BE2C (cell line): ENCODE measurements around the gene ZNF683.

Experiments used
- DNase-seq: peaks from one replicate; pipeline ENCODE4 v3.0.0-alpha.2; 2020
- H3K27me3 ChIP-seq: fragments of 250-450 bp; sonication (Bioruptor Pico); 2 replicates; pipeline ENCODE4 v1.5.1; 2020; ENCODE audit warnings: mild to moderate bottlenecking
- H3K36me3 ChIP-seq: fragments of 250-450 bp; sonication (Bioruptor Pico); 2 replicates; pipeline ENCODE4 v1.5.1; 2020; ENCODE audit warnings: mild to moderate bottlenecking
- H3K4me1 ChIP-seq: fragments of 250-450 bp; sonication (Bioruptor Pico); 2 replicates; pipeline ENCODE4 v1.5.1; 2020
- H3K4me3 ChIP-seq: 2 replicates; pipeline ENCODE4 v1.5.1; 2011; ENCODE audit warnings: low read depth, low read length
- H3K9me3 ChIP-seq: fragments of 250-450 bp; sonication (Bioruptor Pico); 2 replicates; pipeline ENCODE4 v1.5.1; 2020
- CTCF ChIP-seq: IDR thresholded peaks from 2 replicates; pipeline ENCODE4 v1.5.1; 2012; ENCODE audit warnings: mild to moderate bottlenecking, low read depth, low read length

The ZNF683 gene

GRCh38 chr1:26372039-26372438 is 511 bp downstream of the ZNF683 start:
- Histone ChIP-seq H3K4me3 (no peak overlapping the region), H3K27me3 (no peaks in the 10 kb centered on the region), H3K4me1 (no peaks in the 10 kb centered on the region), H3K36me3 (no peaks in the 10 kb centered on the region), H3K9me3 (no peaks in the 10 kb centered on the region)
- TF ChIP-seq CTCF, result no peak
- DNase-seq, result no peak

GRCh38 chr1:26370591-26371382 is 1.8 kb downstream of the ZNF683 start:
- DNase-seq, result no peak
- no peaks in the 10 kb centered on the region for H3K27me3 ChIP-seq
- H3K9me3 ChIP-seq, result no peaks in the 10 kb centered on the region
- no peak for TF ChIP-seq CTCF
- H3K4me3 ChIP-seq, result no peak overlapping the region
- H3K4me1 ChIP-seq, result no peaks in the 10 kb centered on the region
- H3K36me3 ChIP-seq, result no peaks in the 10 kb centered on the region

- no peaks in the 10 kb centered on the region for H3K9me3 ChIP-seq
- no peak for DNase-seq
- no peaks in the 10 kb centered on the region for H3K4me1 ChIP-seq
- no peaks in the 10 kb centered on the region for H3K27me3 ChIP-seq
- no peak for TF ChIP-seq CTCF
- H3K36me3 ChIP-seq, result no peaks in the 10 kb centered on the region
- no peak overlapping the region for H3K4me3 ChIP-seq
Measured at GRCh38 chr1:26368486-26368885, 4.1 kb downstream of the ZNF683 start.

DNA sequence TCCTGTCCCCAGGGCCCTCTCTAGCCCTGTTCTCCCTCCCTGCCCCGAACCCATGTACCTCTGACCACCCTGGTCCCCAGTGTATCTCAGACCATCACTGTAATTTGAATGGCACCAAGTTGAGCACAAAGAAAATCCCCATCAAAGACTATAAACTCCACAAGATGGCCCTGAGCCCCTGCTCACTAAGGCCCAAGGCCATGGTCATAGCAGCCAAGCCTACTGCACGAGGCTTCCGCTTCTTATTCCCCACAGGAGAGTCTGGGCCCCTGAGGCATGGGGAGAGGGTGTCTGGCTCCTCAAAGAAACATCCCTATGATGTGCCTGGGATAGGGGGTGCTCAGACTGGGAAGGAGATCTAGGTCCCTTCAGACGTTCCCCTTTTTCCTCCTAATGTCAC is 4.5 kb downstream of the ZNF683 start:
- no peaks in the 10 kb centered on the region for H3K36me3 ChIP-seq
- H3K9me3 ChIP-seq, result no peaks in the 10 kb centered on the region
- no peak for TF ChIP-seq CTCF
- no peaks in the 10 kb centered on the region for H3K27me3 ChIP-seq
- DNase-seq, result no peak
- H3K4me1 ChIP-seq, result no peaks in the 10 kb centered on the region
- H3K4me3 ChIP-seq, result no peak overlapping the region

DNA sequence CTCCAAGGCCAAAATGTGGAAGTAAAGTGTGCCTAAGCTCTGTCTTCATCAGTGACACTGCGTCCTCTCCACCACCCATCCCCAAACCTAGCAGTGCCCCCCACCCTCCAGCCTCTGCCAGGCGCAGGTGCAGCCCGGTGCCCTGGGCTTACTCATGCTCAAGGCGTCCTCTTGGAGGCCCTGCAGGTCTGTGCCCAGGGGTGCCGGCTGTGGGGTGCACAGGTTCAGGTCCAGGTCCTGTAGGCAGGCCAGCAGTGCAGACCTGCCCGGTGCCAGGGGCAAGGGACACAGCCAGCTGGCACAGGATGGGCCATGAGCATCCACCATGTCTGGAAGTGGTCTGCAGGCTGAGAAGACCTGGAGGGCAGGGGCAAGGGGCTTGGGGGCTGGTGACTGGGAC is 5.1 kb downstream of the ZNF683 start:
- DNase-seq, result no peak
- TF ChIP-seq CTCF, result no peak
- H3K4me1 ChIP-seq, result no peaks in the 10 kb centered on the region

DNA sequence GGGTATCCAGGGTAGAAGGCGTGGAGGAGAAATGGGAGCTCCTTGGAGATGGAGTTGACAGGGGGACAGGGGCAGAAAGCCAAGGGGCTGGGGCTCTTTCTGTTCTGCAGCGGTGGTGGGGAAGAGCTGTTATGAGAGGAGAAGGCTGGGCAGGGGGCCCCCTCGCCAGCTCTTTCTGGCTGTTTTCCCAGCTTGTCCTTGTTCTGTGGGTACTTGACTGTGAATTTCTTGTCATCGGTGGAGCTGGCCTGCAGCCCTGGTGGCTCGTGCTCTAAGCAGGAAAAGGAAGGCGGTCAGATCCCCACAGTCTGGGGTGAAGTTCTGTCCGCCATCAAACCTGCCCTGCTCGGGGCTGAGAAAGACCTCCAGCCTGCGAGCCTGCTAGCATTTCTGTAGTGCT is 7.6 kb downstream of the ZNF683 start:
- TF ChIP-seq CTCF, result no peak
- Histone ChIP-seq H3K36me3 (no peaks in the 10 kb centered on the region), H3K9me3 (no peaks in the 10 kb centered on the region), H3K4me3 (no peak overlapping the region), H3K4me1 (no peaks in the 10 kb centered on the region), H3K27me3 (peaks cover 14% of the 10 kb centered on the region)
- DNase-seq, result no peak

More for the DNA sequence above, 5.1 kb downstream of the ZNF683 start:
- Histone ChIP-seq H3K27me3 (no peaks in the 10 kb centered on the region), H3K9me3 (no peaks in the 10 kb centered on the region), H3K4me3 (no peak overlapping the region), H3K36me3 (no peaks in the 10 kb centered on the region)
